RWPE2 (cell line): ENCODE results near the gene TTC21A.
"Not testable (repeated sequence)": the region's sequence is repeated elsewhere in the genome, so short reads cannot be mapped to it uniquely, and the experiment has no call there.

ENCODE experiments used
- ATAC-seq: fragments of 200-7000 bp; cut with Tn5 transposase; 3 replicates; pipeline ENCODE4 v1.9.1; 2021; ENCODE audit warnings: low read depth
- DNase-seq: peaks from one replicate; pipeline ENCODE4 v3.0.0-alpha.2; 2020; ENCODE audit warnings: low spot score
- H3K27ac ChIP-seq: fragments of 450-650 bp; 2 replicates; pipeline ENCODE4 v1.5.1; 2017; ENCODE audit warnings: mild to moderate bottlenecking; ENCODE audit not compliant: poor library complexity, severe bottlenecking
- H3K27me3 ChIP-seq: fragments of 250-450 bp; sonication (Bioruptor Pico); 2 replicates; pipeline ENCODE4 v1.5.1; 2021; ENCODE audit warnings: mild to moderate bottlenecking, moderate library complexity; ENCODE audit not compliant: insufficient read depth, poor library complexity, severe bottlenecking
- H3K36me3 ChIP-seq: fragments of 250-450 bp; sonication (Bioruptor Pico); 2 replicates; pipeline ENCODE4 v1.5.1; 2020; ENCODE audit warnings: low read depth, mild to moderate bottlenecking, moderate library complexity
- H3K4me1 ChIP-seq: fragments of 250-450 bp; sonication (Bioruptor Pico); 2 replicates; pipeline ENCODE4 v1.5.1; 2021; ENCODE audit warnings: mild to moderate bottlenecking, moderate library complexity; ENCODE audit not compliant: insufficient read depth, poor library complexity, severe bottlenecking
- H3K4me3 ChIP-seq: fragments of 250-450 bp; sonication (Bioruptor Pico); 2 replicates; pipeline ENCODE4 v1.5.1; 2021; ENCODE audit warnings: mild to moderate bottlenecking, moderate library complexity; ENCODE audit not compliant: severe bottlenecking
- H3K9me3 ChIP-seq: fragments of 250-450 bp; sonication (Bioruptor Pico); 2 replicates; pipeline ENCODE4 v1.5.1; 2021; ENCODE audit warnings: mild to moderate bottlenecking, moderate library complexity; ENCODE audit not compliant: severe bottlenecking
- TF ChIP-seq, protein P1 (sequence below): fragments of 450-650 bp; IDR thresholded peaks from one replicate; pipeline ENCODE4 v1.5.1; 2017; ENCODE audit warnings: mild to moderate bottlenecking, moderate library complexity; ENCODE audit not compliant: poor library complexity, severe bottlenecking

The TTC21A gene

DNA sequence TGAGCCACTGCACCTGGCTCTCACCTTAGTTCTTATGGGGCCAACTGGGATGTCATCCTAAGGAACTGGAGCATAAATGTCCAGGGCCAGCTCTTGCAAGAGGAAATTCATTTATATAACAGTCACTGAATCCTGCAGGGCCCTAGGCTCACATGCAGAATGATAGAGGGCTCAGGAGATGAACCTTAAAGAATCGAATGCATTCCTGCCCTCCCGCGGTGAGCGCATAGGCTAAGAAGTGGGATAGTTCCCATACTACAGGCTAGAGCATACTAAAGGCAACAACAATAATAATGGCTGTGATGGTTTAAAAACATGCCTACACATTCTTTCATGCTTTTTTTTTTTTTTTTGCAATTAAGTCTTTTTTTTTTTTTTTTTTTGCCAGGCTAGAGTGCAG, 63.0 kb downstream of the TTC21A start:
- DNase-seq (no peak), ATAC-seq (no peak)
- TF ChIP-seq, protein P1, sequence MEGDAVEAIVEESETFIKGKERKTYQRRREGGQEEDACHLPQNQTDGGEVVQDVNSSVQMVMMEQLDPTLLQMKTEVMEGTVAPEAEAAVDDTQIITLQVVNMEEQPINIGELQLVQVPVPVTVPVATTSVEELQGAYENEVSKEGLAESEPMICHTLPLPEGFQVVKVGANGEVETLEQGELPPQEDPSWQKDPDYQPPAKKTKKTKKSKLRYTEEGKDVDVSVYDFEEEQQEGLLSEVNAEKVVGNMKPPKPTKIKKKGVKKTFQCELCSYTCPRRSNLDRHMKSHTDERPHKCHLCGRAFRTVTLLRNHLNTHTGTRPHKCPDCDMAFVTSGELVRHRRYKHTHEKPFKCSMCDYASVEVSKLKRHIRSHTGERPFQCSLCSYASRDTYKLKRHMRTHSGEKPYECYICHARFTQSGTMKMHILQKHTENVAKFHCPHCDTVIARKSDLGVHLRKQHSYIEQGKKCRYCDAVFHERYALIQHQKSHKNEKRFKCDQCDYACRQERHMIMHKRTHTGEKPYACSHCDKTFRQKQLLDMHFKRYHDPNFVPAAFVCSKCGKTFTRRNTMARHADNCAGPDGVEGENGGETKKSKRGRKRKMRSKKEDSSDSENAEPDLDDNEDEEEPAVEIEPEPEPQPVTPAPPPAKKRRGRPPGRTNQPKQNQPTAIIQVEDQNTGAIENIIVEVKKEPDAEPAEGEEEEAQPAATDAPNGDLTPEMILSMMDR = no peak
- no peaks in the 10 kb centered on the region for H3K9me3 ChIP-seq
- H3K27me3 ChIP-seq = no peaks in the 10 kb centered on the region
- no peak overlapping the region for H3K4me3 ChIP-seq
- no peak overlapping the region for H3K27ac ChIP-seq
- peaks cover 24% of the 10 kb centered on the region for H3K4me1 ChIP-seq
- H3K36me3 ChIP-seq = no peaks in the 10 kb centered on the region

DNA sequence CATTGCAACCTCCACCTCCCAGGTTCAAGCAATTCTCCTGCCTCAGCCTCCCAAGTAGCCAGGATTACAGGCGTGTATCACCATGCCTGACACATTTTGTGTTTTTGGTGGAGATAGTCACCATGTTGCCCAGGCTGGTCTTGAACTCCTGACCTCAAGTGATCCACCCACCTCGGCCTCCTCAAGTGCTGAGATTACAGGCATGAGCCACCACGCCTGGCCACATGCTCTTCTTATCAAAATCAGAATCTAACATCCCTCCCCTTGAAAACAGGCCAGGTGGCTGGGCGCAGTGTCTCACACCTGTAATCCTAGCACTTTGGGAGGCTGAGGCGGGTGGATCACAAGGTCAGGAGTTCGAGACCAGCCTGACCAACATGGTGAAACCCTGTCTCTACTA, 63.4 kb downstream of the TTC21A start:
- H3K9me3 ChIP-seq = not testable (repeated sequence)

DNA sequence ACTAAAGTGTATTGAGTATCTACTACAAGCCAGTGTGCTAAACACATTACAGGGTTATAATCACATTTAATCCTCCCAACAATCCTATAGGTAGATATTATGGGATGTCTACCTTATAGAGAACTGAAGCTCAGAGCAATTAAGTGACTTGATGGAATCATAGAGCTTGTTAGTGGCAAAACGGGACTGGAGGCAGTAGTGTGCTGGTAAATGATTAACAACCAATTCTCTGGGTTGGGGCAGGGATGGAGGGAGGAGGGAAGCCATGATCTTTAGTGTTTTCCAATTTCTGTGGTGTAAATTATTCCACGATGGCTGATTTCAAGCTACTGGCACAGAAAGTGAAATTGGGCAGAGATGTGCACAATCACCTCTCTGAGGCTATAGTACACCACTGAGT, 64.4 kb downstream of the TTC21A start:
- H3K4me1 ChIP-seq = peaks cover 12% of the 10 kb centered on the region
- ATAC-seq = no peak
- no peaks in the 10 kb centered on the region for H3K36me3 ChIP-seq
- no peaks in the 10 kb centered on the region for H3K27me3 ChIP-seq
- TF ChIP-seq, protein P1 = no peak
- no peaks in the 10 kb centered on the region for H3K9me3 ChIP-seq
- no peak overlapping the region for H3K27ac ChIP-seq
- no peak overlapping the region for H3K4me3 ChIP-seq
- no peak for DNase-seq

More for the DNA sequence above, 63.4 kb downstream of the TTC21A start:
- ATAC-seq, DNase-seq, H3K36me3 ChIP-seq, H3K27ac ChIP-seq, H3K27me3 ChIP-seq, H3K4me3 ChIP-seq: not testable (repeated sequence)
- H3K4me1 ChIP-seq = peaks cover 20% of the 10 kb centered on the region

DNA sequence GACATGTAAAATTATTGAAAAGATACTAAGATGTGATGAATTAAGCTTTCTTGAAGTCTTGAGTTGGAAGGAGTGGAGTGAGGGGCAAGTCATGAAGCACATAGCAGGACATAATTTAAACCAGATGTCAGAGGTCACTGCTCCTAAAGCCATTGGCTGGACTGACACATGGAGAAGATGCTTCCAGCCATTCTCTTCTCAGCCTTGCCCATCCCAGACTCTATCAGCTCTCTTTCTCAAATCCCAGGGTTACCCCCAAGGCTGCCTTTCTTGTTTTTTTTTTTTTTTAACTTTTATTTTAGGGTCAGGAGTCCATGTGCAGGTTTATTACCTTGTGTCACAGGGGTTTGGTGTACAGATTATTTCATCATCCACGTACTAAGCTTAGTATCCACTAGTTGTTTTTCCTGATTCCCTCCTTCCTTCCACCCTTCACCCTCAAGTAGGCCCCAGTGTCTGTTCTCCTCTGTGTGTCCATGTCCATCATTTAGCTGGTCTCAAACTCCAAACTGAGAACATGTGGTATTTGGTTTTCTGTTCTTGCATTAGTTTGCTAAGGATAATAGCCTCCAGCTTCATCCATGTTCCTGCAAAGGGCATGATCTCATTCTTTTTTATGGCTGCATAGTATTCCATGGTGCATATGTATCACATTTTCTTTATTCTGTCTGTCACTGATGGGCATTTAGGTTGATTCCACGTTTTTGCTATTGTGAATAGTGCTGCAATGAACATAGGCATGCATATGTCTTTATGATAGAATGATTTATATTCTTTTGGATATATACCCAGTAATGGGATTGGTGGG, 66.0 kb downstream of the TTC21A start:
- no peak overlapping the region for H3K27ac ChIP-seq
- H3K4me3 ChIP-seq = no peak overlapping the region
- no peak for DNase-seq
- no peak for ATAC-seq
- H3K9me3 ChIP-seq = no peaks in the 10 kb centered on the region
- H3K36me3 ChIP-seq = no peaks in the 10 kb centered on the region
- TF ChIP-seq, protein P1 = no peak
- peaks cover 13% of the 10 kb centered on the region for H3K4me1 ChIP-seq
- no peaks in the 10 kb centered on the region for H3K27me3 ChIP-seq

DNA sequence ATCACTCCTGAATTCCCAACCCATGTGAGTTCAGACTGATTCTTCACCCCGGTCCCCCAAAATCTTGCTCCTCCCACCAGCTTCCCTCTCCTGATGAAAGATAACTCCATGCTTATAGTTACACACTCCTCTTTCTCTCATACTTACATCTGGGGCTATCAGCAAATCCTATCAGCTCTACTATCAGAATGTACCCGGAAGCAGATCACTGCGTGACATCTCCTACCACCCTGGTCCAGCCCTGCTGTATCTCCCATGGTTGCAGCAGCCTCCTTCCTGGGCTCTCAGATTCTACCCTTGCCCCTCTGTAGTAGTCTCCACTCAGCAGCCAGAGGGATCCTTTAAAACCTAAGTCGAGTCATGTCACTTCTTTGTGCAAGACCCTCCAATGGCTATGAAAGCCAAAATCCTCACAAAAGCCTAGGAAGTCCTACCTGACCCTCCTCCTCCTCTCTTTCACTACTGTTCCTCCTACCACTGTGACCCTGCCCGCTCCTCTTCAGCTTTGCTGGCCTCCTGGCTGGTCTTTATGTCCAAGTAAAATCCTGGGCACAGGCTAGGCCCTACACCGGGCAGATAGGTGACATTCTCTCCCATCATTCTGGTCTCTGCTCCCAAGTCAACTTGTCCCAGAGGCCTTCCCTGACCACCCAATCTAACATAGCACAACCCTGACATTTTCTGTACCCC, 68.7 kb downstream of the TTC21A start:
- Histone ChIP-seq H3K4me3 (no peak overlapping the region), H3K4me1 (peaks cover 28% of the 10 kb centered on the region), H3K27me3 (no peaks in the 10 kb centered on the region), H3K27ac (peak overlapping the region; percentile 68), H3K9me3 (no peaks in the 10 kb centered on the region), H3K36me3 (no peaks in the 10 kb centered on the region)
- TF ChIP-seq, protein P1 = no peak
- ATAC-seq (no peak), DNase-seq (no peak)
